Dedifferentiated amniotic fluid mesenchymal stem cell (primary cell): Measurements from ENCODE around the gene DOK5.

ENCODE experiments used
- DNase-seq: peaks from one replicate; pipeline ENCODE4 v3.0.0-alpha.2; 2016; ENCODE audit errors: extremely low spot score

Gene DOK5

GRCh38 chr20:54611708-54612412 is 136.5 kb downstream of the DOK5 start:
- DNase-seq: no peak

GRCh38 chr20:54618412-54618811 is 143.0 kb downstream of the DOK5 start:
- no peak for DNase-seq

- no peak for DNase-seq
Measured at GRCh38 chr20:54619181-54619580, 143.8 kb downstream of the DOK5 start.

GRCh38 chr20:54619682-54620081 is 144.3 kb downstream of the DOK5 start:
- DNase-seq: no peak

DNA sequence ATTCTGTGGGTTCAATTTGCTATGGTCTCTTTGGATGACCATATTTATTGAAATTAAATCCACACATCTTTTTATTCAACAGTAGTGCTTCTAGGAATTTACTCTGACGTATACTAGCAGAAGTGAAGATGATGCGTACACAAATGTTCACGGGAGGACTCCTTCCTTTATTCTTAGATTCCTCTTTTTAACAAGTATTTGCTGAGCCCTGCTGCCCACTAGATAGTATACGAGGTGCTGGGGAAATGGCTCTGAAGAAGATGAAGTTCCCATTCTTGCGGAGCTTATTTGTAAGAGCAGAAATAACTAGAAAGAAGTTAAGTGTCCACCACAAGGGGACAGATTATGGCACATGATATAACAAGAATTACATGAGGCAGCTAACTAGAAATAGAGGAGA is 145.2 kb downstream of the DOK5 start:
- DNase-seq: no peak

- peak; percentile 44 for DNase-seq
Measured at GRCh38 chr20:54622333-54623295, 147.2 kb downstream of the DOK5 start.

DNA sequence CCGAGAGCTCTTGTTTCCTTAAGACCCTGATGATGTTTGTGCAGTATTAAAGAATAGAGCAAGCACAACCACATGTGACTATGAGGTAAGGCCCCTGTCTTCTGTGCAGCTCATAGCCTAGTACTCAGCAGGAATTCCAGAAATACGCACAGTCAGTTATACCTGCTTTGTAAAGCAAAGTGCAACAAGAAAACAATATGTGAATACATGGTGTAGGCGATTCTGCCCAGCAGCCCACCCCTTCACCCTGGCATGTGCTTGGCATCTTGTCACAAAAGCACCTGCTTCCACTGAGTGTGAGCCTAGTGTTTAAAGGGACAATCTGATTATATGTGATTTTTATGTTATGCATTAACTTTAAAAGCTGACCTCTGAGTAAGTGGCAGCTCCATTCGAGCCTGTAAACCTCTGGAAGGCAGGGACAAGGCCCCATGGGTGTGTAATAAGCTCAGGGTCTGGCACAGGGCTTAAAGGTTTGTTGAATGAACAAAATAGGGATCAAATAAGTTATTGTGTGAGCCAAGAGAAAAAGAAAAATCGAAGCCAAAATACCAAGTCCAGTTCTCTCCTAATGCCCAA is 148.7 kb downstream of the DOK5 start:
- DNase-seq: no peak

DNA sequence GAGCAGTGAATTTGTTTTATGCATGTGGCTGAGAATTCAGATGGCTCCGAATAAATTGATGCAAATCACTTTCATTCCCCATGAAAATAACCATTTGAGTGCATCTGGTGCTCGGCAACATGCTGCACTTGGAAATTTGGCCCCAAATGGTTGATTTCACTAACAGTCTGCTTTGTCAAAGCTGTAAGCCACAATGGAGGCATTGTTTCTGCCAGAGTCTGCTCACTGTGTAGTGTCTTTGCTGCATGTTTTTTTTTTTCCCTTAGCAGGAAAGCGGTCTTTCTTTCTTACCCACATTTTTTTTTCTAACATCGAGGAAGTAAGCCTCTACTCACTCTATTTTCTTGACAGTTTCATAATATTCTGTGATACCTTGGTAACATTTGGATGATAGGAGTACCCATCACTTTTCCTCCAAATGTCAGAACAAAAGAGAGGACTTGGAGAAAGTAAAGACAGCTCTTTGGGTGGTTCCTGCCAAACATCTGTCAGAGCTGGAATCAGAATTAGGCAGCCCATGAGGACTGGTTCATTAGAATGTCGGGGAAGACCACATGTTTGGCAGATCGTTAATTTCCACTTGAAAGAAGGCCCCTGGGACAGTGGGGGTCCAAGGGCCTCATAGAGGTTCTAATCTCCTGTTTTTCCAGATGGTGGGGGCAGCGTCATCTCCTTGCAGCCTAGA is 149.5 kb downstream of the DOK5 start:
- DNase-seq: no peak

GRCh38 chr20:54625497-54625896 is 150.1 kb downstream of the DOK5 start:
- DNase-seq: no peak

- DNase-seq: no peak
Measured at GRCh38 chr20:54626126-54626525, 150.7 kb downstream of the DOK5 start.

DNA sequence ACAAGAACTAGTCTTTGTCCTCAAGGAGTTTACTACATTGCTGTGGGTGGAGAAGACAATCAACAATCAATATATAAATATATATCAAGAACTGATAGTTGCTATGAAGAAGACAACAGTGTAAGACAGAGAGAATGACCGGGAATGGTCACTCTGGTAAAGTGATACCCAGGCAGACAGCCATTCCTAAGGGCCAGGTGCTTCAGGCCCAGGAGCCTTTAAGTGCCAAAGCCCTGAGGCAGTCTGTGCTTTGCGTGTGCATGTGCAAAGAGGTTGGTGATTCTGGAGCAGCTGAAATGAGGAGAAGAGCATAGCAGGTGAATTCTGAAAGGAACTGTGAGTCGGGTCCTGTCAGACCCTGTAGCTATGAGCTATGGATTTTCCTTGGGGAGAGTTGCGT is 154.2 kb downstream of the DOK5 start:
- DNase-seq: no peak

DNA sequence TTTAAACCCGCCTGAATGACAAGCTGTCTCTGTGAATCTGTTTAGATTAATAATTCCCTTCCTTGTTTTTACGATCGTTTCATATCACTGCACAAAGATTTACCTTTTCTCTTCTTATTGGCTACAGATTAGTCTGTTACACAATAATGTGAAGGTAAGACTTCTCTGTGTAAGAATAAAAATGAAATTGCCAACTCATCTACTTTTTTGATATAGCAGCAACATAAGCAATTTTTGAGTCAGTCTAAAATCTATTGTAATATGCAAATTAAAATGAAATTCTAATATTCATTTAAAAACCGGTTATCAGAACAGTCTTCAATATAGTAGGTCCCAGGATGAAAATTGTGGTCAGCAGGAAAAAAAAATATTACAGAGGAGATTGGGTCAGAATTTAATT is 155.2 kb downstream of the DOK5 start:
- no peak for DNase-seq

- DNase-seq: no peak
Measured at GRCh38 chr20:54631059-54631458, 155.7 kb downstream of the DOK5 start.

DNA sequence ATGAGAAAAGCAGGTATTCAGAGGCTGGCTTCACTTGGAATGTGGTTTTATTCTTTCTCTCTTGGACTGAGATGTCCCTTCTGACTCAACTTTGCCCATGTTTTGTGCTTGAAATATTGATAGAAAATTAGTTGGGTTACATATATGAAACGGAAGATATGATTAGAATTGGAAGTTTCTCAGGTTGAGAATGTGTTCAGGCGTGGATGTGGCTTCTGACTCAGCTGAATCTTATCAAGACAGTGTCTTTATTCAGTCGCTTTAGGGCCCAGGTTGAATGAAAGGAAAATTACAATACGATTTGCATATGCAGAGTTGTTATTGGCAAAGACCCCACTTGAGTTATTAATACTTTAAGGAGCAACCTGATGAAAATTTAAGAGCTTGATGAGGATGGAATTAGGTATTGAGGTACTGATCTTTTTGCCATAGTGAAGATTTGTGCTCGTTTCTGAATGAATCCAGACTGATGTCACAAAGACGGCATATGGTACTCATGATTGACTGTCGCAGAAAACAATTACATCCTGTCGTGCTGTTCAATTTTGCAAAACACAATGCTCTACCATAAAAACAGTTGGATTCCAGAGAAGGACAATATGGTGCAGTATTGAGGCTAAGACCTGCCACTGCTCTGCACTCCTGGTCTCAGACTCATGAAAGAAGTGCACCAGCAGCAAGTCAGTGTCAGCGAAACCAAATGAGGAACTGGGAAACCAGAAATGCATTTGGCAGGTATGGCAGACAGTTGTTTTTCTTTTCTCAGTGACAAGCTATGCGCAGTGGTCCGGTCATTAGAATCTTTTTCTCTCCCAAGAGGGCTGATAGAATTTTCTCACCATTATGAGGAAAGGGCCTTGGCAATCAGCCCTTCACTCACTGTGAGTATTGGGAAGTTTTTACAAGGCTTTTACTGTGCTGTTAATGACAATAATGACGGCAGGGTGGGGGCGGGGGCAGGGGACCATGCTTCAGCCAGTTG is 158.3 kb downstream of the DOK5 start:
- no peak for DNase-seq

GRCh38 chr20:54636575-54636974 is 161.2 kb downstream of the DOK5 start:
- no peak for DNase-seq

DNA sequence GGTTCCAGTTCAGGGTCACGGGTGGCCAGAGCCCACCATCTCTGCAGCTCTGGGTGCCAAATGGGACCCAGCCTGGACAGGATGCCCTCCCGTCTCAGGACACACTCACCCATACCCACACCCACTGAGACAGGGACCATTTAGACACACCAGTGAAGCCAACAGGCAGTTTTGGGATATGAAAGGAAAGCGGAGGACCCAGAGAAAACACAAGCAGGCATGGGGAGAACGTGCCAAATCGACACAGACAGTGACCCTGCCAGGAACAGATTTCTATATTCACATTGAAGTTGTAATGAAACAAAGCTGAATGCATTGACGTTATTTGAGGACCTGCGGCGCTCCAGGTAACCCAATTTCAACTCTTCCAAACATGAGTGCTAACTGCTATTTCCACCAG is 164.5 kb downstream of the DOK5 start:
- no peak for DNase-seq

- no peak for DNase-seq
Measured at GRCh38 chr20:54640800-54641199, 165.4 kb downstream of the DOK5 start.

DNA sequence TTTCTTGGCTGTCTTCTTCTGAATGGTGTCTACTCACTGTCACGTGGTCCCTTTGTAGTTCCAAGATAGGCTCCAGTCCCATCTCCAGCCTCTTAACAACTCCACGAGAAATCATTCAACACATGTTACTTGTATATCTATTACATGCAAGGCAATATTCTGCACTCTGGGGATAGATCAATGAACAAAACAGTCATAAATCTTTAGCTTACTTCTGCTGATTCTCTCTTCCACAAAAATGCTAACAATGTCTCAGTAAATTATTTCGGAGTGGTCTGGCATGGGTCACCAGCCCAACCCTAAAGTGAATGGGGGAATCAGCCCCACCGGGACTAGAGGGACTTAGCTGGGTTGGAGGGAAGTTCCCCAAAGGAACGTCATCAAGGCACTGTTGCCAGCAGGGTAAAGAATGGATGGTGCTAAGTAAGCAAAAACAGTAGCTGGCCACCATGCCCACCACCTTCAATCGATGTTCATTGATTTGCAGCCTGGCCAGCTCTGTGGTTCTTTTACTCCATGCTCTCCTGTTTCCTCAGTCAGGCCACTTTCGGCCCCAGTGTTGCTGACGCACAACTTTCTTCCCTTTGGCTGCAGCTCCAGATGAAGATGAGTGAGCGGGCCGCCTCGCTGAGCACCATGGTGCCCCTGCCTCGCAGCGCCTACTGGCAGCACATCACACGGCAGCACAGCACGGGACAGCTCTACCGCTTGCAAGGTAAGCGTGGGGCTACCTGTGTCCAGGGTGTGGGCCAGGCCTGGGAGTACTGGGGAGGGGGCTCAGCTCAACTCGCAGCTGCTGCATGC is 167.7 kb downstream of the DOK5 start:
- DNase-seq: no peak

DNA sequence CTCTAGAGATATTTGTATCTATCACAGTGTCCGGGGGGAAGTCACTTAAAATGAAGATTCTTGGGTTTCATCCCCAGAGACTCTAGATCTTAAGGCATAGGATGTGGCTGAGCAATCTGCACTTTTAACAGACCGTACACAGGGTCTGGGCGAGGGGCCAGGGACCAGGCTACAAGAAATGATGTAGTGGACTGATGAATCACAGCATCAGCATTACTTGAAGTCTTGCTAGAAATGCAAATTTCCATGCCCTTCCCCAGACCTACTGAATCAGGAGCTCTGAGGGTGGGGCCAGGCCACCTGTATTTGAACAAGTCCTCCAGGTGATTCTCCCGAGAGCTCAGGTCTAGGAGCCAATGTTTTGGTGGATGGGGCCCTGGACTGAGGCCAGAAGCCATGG is 168.4 kb downstream of the DOK5 start:
- DNase-seq: peak; percentile 93
